GM12872 (cell line): ENCODE measurements around the gene GIMAP8.

Source experiments
- TF ChIP-seq, protein P1 (sequence below): IDR thresholded peaks from 3 replicates; pipeline ENCODE4 v1.5.1; 2011; ENCODE audit warnings: low read depth, mild to moderate bottlenecking, low read length, moderate library complexity; ENCODE audit not compliant: insufficient read depth

Gene GIMAP8

DNA sequence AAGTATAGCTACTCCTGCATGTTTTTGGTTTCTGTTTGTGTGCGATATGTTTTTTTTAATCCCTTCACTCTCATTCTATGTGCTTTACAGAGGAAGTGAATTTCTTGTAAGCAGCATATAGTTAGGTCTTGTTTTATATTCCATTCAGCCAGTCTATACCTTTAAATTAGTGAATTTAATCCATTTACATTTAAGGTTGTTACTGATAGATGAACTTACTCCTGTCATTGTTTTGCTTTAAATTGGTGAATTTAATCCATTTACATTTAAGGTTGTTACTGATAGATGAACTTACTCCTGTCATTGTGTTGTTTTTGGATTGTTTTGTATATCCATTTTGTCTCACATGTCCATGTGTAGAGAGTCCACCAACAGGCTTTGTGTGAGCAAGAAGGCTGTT, 11.1 kb downstream of the GIMAP8 start:
- TF ChIP-seq, protein P1, sequence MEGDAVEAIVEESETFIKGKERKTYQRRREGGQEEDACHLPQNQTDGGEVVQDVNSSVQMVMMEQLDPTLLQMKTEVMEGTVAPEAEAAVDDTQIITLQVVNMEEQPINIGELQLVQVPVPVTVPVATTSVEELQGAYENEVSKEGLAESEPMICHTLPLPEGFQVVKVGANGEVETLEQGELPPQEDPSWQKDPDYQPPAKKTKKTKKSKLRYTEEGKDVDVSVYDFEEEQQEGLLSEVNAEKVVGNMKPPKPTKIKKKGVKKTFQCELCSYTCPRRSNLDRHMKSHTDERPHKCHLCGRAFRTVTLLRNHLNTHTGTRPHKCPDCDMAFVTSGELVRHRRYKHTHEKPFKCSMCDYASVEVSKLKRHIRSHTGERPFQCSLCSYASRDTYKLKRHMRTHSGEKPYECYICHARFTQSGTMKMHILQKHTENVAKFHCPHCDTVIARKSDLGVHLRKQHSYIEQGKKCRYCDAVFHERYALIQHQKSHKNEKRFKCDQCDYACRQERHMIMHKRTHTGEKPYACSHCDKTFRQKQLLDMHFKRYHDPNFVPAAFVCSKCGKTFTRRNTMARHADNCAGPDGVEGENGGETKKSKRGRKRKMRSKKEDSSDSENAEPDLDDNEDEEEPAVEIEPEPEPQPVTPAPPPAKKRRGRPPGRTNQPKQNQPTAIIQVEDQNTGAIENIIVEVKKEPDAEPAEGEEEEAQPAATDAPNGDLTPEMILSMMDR = no peak

DNA sequence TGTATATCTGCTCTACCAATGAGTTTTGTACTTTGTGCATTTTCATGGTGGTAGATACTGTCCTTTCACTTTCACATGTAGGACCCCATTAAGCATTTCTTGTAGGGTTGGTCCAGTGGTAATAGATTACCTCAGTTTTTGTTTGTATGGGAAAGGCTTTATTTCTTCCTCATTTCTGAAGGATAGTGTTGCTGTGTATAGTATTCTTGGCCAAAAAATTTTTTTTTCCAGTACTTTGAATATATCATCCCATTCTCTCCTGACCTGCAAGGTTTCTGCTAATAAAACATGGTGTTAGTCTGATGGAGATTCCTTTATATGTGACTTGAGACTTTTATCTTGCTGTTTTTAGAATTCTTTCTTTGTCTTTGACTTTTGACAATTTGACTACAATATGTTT, 12.0 kb downstream of the GIMAP8 start:
- TF ChIP-seq, protein P1 = no peak

DNA sequence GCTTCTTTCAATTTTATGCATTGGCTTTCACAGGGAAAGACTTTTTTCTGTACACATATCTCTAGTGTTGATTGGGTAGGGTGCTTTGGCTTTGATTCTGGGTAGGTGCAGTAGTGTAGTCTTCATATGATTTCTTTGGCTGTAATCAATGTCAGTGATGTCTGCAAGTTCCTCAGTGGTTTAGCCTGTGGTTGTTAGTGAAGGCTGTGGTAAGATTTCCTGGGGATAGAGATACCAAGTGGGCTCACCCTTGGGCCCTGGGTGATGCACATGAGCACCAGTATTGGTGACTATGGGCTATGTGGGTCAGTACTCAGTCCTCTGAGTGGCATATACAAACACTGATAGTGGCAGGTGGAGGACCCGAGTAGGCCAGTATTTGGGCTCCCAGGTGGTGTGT, 13.0 kb downstream of the GIMAP8 start:
- TF ChIP-seq, protein P1 = no peak

- TF ChIP-seq, protein P1 = no peak
Observed at GRCh38 chr7:150464962-150465361, 14.5 kb downstream of the GIMAP8 start.

- TF ChIP-seq, protein P1 = no peak
Observed at GRCh38 chr7:150465414-150465813, 15.0 kb downstream of the GIMAP8 start.

DNA sequence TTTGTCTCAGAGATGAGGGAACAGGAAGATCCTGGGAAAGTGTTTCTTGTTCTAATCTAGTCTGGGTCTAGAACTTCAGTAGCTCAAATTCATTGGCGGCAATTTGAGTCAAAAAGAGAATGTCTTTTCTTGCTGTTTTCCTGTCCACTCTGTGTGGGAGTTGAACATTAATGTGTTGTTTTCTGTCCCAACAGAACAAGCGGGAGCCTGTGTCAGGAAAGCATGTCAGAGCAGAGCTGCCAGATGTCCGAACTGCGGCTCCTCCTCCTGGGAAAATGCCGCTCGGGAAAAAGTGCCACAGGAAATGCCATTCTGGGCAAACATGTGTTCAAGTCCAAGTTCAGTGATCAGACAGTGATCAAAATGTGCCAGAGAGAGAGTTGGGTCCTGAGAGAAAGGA, 16.0 kb downstream of the GIMAP8 start:
- TF ChIP-seq, protein P1 = no peak

GRCh38 chr7:150468241-150468640, 17.8 kb downstream of the GIMAP8 start:
- TF ChIP-seq, protein P1 = no peak

- TF ChIP-seq, protein P1 = no peak
Observed at GRCh38 chr7:150471886-150472285, 21.5 kb downstream of the GIMAP8 start.
